Keratinocyte (primary cell): ENCODE measurements around the gene KMT5C.

ENCODE experiments used
- EZH2 ChIP-seq: IDR thresholded peaks from one replicate; pipeline ENCODE4 v1.6.1; 2012; ENCODE audit warnings: inconsistent platforms, mild to moderate bottlenecking, low read length, moderate library complexity
- TF ChIP-seq, protein P1 (sequence below), 3 experiments: IDR thresholded peaks in 1 of 3; conservative IDR thresholded peaks in 1 of 3; optimal IDR thresholded peaks in 1 of 3; 2 replicates in 2 of 3; 3 replicates in 1 of 3; pipeline versions ENCODE3 to v1.5.1; 2011; ENCODE audit warnings: low read length in 3 of 3, mild to moderate bottlenecking in 3 of 3, moderate library complexity in 2 of 3, control low read depth in 1 of 3, inconsistent platforms in 1 of 3; ENCODE audit not compliant: insufficient read depth in 2 of 3; ENCODE audit errors: extremely low read depth in 1 of 3

DNA sequence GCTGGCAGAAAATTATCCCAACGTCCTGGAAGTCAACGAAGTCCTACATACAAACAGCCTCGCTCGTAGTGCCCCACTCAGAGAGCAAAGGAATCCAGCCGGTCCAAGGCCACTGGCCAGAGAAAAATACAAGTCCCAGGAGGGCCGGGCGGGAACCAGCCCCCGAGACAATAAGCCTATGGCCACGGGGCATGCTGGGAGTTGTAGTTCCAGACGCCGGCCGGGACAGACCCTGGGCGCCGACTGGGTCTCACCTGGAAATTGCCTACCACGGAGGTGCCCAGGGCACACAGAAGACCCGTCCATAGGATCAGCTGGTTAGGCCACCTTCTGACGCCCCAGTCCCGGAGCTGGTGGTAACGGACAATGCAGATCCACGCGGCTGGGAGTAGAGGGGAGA, 19.9 kb upstream of the KMT5C start:
- TF ChIP-seq, protein P1, sequence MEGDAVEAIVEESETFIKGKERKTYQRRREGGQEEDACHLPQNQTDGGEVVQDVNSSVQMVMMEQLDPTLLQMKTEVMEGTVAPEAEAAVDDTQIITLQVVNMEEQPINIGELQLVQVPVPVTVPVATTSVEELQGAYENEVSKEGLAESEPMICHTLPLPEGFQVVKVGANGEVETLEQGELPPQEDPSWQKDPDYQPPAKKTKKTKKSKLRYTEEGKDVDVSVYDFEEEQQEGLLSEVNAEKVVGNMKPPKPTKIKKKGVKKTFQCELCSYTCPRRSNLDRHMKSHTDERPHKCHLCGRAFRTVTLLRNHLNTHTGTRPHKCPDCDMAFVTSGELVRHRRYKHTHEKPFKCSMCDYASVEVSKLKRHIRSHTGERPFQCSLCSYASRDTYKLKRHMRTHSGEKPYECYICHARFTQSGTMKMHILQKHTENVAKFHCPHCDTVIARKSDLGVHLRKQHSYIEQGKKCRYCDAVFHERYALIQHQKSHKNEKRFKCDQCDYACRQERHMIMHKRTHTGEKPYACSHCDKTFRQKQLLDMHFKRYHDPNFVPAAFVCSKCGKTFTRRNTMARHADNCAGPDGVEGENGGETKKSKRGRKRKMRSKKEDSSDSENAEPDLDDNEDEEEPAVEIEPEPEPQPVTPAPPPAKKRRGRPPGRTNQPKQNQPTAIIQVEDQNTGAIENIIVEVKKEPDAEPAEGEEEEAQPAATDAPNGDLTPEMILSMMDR (optimal IDR thresholded peaks at IDR 0.05 in 1 of 3, IDR thresholded peaks at IDR 0.05 in 1 of 3, conservative IDR thresholded peaks at IDR 0.05 in 1 of 3; ENCODE audit: extremely low read depth in 1 of 3, insufficient read depth in 2 of 3, low read length in 3 of 3): no peak
- no peak for TF ChIP-seq EZH2
